IPS-18c (cell line): ENCODE results near the gene TRIM71.
"Not testable (repeated sequence)": the region's sequence is repeated elsewhere in the genome, so short reads cannot be mapped to it uniquely, and the experiment has no call there.

Source experiments
- H3K4me3 ChIP-seq: 2 replicates; pipeline ENCODE4 v1.7.0; 2013; ENCODE audit warnings: low read depth, mild to moderate bottlenecking, low read length, moderate library complexity; ENCODE audit not compliant: insufficient read depth
- H3K9me3 ChIP-seq: one replicate; pipeline ENCODE4 v1.6.1; 2013; ENCODE audit warnings: mild to moderate bottlenecking, low read length, moderate library complexity; ENCODE audit not compliant: control insufficient read depth, insufficient read depth

TRIM71 gene

GRCh38 chr3:32919920-32920319, 102.1 kb downstream of the TRIM71 start:
- no peak overlapping the region for H3K4me3 ChIP-seq

GRCh38 chr3:32922078-32922477, 104.3 kb downstream of the TRIM71 start:
- H3K9me3 ChIP-seq: no peaks in the 10 kb centered on the region
- H3K4me3 ChIP-seq: no peak overlapping the region

More at GRCh38 chr3:32919920-32920319, 102.1 kb downstream of the TRIM71 start:
- no peaks in the 10 kb centered on the region for H3K9me3 ChIP-seq

- H3K9me3 ChIP-seq: no peaks in the 10 kb centered on the region
- H3K4me3 ChIP-seq: no peak overlapping the region
Measured at GRCh38 chr3:32930161-32930560, 112.4 kb downstream of the TRIM71 start.

- not testable (repeated sequence) for H3K4me3 ChIP-seq, H3K9me3 ChIP-seq
Measured at GRCh38 chr3:32931273-32931672, 113.5 kb downstream of the TRIM71 start.

GRCh38 chr3:32934150-32934742, 116.4 kb downstream of the TRIM71 start:
- no peaks in the 10 kb centered on the region for H3K9me3 ChIP-seq
- H3K4me3 ChIP-seq: no peak overlapping the region

- no peak overlapping the region for H3K4me3 ChIP-seq
- no peaks in the 10 kb centered on the region for H3K9me3 ChIP-seq
Measured at GRCh38 chr3:32937331-32937730, 119.5 kb downstream of the TRIM71 start.

- not testable (repeated sequence) for H3K4me3 ChIP-seq
Measured at GRCh38 chr3:32939531-32940284, 121.9 kb downstream of the TRIM71 start.

GRCh38 chr3:32940726-32941125, 122.9 kb downstream of the TRIM71 start:
- Histone ChIP-seq H3K4me3 (no peak overlapping the region), H3K9me3 (no peaks in the 10 kb centered on the region)

More at GRCh38 chr3:32939531-32940284, 121.9 kb downstream of the TRIM71 start:
- H3K9me3 ChIP-seq: not testable (repeated sequence)

- H3K9me3 ChIP-seq: no peaks in the 10 kb centered on the region
- H3K4me3 ChIP-seq: no peak overlapping the region
Measured at GRCh38 chr3:32945136-32945535, 127.3 kb downstream of the TRIM71 start.

- H3K4me3 ChIP-seq, H3K9me3 ChIP-seq: not testable (repeated sequence)
Measured at GRCh38 chr3:32945598-32945997, 127.8 kb downstream of the TRIM71 start.

GRCh38 chr3:32946973-32947788, 129.4 kb downstream of the TRIM71 start:
- Histone ChIP-seq H3K9me3 (no peaks in the 10 kb centered on the region), H3K4me3 (no peak overlapping the region)
